Heart left ventricle (tissue), 16 donors: ENCODE results near the gene KANK3. TPM values are rescaled to one million over a fixed set of nuclear protein-coding genes. Genes with fewer than 3 reads are reported as not detected.
A peak's percentile ranks its signal among the peaks of the same experiment; 100 is the strongest.

Source experiments
- ATAC-seq, 4 donors: fragments of 200-7000 bp; cut with Tn5 transposase; one replicate each; pipeline ENCODE4 v1.9.1; 2020 to 2022; ENCODE audit warnings: moderate library complexity in 4 of 4, mild to moderate bottlenecking in 3 of 4, moderate number of reproducible peaks in 1 of 4
- DNase-seq, 5 donors: peaks; one replicate each; pipeline ENCODE4 v3.0.0-alpha.2; 2020
- H3K27ac ChIP-seq, 12 donors: fragments of 200-600 bp; sonication (generic) in 4 of 12; one replicate each; pipeline versions ENCODE4 v1.5.0 to v1.8.0; 2016 to 2022; ENCODE audit warnings: mild to moderate bottlenecking in 2 of 12
- H3K27me3 ChIP-seq, 9 donors: fragments of 200-600 bp; sonication (generic) in 2 of 9; one replicate each; pipeline versions ENCODE4 v1.5.1 to v1.8.0; 2016 to 2022; ENCODE audit warnings: mild to moderate bottlenecking in 3 of 9
- H3K36me3 ChIP-seq, 9 donors: fragments of 200-600 bp; sonication (generic) in 2 of 9; one replicate each; pipeline versions ENCODE4 v1.5.0 to v1.8.0; 2018 to 2022; ENCODE audit warnings: mild to moderate bottlenecking in 2 of 9
- H3K4me1 ChIP-seq, 12 donors: fragments of 200-600 bp; sonication (generic) in 4 of 12; one replicate each; pipeline versions ENCODE4 v1.5.0 to v1.8.0; 2016 to 2022; ENCODE audit warnings: mild to moderate bottlenecking in 3 of 12
- H3K4me3 ChIP-seq, 12 donors: fragments of 200-600 bp; sonication (generic) in 4 of 12; one replicate each; pipeline versions ENCODE4 v1.5.0 to v1.8.0; 2017 to 2022; ENCODE audit warnings: mild to moderate bottlenecking in 9 of 12, moderate library complexity in 4 of 12
- H3K9me3 ChIP-seq, 12 donors: fragments of 200-600 bp; sonication (generic) in 4 of 12; one replicate each; pipeline versions ENCODE4 v1.5.0 to v1.8.0; 2016 to 2022; ENCODE audit warnings: mild to moderate bottlenecking in 1 of 12
- POLR2A ChIP-seq, 2 donors: fragments of 450-650 bp; IDR thresholded peaks; one replicate each; pipeline ENCODE4 v1.6.1; 2017; ENCODE audit warnings: antibody characterized with exemption in 2 of 2, mild to moderate bottlenecking in 2 of 2, moderate library complexity in 2 of 2
- WGBS, 4 donors: extraction: QIAGEN DNeasy Blood & Tissue Kit in 2 of 4; methylation state at CpG; one replicate each; pipeline versions ENCODE4 v1.1.5 to v1.1.7; 2013 to 2018; 5-methylcytosine and 5-hydroxymethylcytosine counted together
- intact Hi-C, 10 donors: fragments of 100-400 bp; cut with DNase I; formaldehyde crosslinking; loops; one replicate each; pipeline versions ENCODE4 v1.11.1 to v1.14.2; 2022
- polyA plus RNA-seq, 2 donors: library from polyadenylated mRNA; stranded (reverse); fragments of 200-250 nt; gene quantifications; one replicate each; pipeline ENCODE4 v1.2.3, GENCODE V29; 2013
- total RNA-seq, 9 donors: library from RNA; depleted of rRNA in 2 of 9; stranded (reverse); fragments of >200 nt in 2 of 9; fragmentation: NEBNext Ultra II Directional in 3 of 9; extraction: Animal tissue kit (Norgen Biotek cat#: 25700) in 3 of 9; gene quantifications; one replicate each; pipeline versions ENCODE4 v1.1.0 to v1.2.4, GENCODE V29; 2016 to 2023
- TF ChIP-seq, protein P1 (sequence below), 12 donors: fragments of 200-600 bp; sonication (generic) in 4 of 12; IDR thresholded peaks; one replicate each; pipeline versions ENCODE4 v1.5.0 to v1.8.0; 2018 to 2022; ENCODE audit warnings: antibody characterized with exemption in 12 of 12, mild to moderate bottlenecking in 5 of 12
- donor health status: ischemic (EF 13 %, LVEDD 7.1; RV severe dilation, severe dysfunction).
- donor health status: healthy with polysubstance abuse.
- donor health status: DM: no; HTN: yes; CAD: no.
- donor health status: DM: no; HTN: no; CAD: no.
- donor health status: ischemic (EF 25% LVEDD 6.9; RV normal size, moderate dysfunction).
- donor health status: ischemic (EF 25% LVEDD 5.7; RV mildly dilated, moderate dysfunction).
- donor health status: healthy.
- donor health status: DM: yes; HTN: yes; CAD: no.
- donor health status: ischemic (EF 35%, LVEDD 5.7; RV mildly dilated, moderate dysfunction).
- donor health status: nonischemic (EF 11% LVEDD 7.7; RV severe dilation, severe dysfunction).
- donor health status: DM: yes; HTN: yes; CAD: no.
- donor health status: PGD.
- donor health status: ischemic (EF 29% LVEDD 5.4; RV normal size, mild dysfunction).
- donor health status: nonischemic (EF 23%, LVEDD 6.1; RV moderate dilation, normal function).

KANK3 gene
- total and polyA plus RNA-seq, 11 donors, result 12.3 to 33.6 (median 16.9) TPM

- ATAC-seq (peak in 1 of 4 donors; percentile 4), DNase-seq (no peak)
- 78 to 84% (median 82%) methylated on average over 26 to 28 of the region's 28 CpGs for WGBS, 4 donors
- peaks cover 0 to 60% (median 7%) of the 10 kb centered on the region in 9 donors for H3K36me3 ChIP-seq
- intact Hi-C loops, result no loop called here
- H3K27ac ChIP-seq, result peak overlapping the region in 6 of 12 donors; percentile 22 to 98 (median 47)
- H3K4me1 ChIP-seq, result peaks cover 6 to 47% (median 23%) of the 10 kb centered on the region in 12 donors
- no peaks in the 10 kb centered on the region for H3K9me3 ChIP-seq
- H3K27me3 ChIP-seq, result no peaks in the 10 kb centered on the region
- H3K4me3 ChIP-seq, result no peak overlapping the region
- TF ChIP-seq POLR2A (IDR thresholded peaks at IDR 0.05), result no peak
- TF ChIP-seq, protein P1, sequence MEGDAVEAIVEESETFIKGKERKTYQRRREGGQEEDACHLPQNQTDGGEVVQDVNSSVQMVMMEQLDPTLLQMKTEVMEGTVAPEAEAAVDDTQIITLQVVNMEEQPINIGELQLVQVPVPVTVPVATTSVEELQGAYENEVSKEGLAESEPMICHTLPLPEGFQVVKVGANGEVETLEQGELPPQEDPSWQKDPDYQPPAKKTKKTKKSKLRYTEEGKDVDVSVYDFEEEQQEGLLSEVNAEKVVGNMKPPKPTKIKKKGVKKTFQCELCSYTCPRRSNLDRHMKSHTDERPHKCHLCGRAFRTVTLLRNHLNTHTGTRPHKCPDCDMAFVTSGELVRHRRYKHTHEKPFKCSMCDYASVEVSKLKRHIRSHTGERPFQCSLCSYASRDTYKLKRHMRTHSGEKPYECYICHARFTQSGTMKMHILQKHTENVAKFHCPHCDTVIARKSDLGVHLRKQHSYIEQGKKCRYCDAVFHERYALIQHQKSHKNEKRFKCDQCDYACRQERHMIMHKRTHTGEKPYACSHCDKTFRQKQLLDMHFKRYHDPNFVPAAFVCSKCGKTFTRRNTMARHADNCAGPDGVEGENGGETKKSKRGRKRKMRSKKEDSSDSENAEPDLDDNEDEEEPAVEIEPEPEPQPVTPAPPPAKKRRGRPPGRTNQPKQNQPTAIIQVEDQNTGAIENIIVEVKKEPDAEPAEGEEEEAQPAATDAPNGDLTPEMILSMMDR (IDR thresholded peaks at IDR 0.05), result no peak
Observed at GRCh38 chr19:8371011-8371804, 28.1 kb upstream of the KANK3 start.

DNA sequence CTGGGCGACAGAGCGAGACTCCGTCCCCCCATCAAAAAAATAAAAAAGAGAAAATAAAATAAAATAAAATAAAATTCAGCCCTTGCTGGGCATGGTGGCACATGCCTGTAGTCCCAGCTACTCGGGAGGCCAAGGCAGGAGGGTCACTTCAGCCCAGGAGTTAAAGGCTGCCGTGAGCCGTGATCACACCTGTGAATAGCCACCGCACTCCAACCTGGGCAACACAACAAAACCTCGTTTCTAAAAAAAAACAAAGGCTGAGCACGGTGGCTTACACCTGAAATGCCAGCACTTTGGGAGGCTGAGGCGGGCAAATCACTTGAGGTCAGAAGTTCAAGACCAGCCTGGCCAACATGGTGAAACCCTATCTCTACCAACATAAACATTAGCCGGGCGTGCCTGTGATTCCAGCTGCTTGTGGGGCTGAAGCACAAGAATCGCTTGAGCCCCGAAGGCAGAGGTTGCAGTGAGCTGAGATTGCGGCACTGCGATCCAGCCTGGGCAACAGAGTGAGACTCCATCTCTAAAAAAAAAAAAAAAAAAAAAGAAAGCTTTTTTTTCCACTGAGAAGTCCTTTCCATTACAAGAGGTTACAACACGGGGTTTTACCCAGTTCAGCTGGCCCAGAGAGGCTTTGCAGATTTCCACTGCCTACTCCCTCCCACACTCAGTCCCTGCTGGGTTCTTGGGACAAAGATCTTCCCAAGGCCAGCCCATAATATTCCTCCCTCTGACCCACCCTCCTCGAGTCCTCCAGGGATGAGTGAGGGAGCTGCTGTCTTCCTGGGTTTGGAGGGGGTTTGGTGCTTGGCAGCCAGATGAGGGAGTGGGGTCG lies 27.3 kb upstream of the KANK3 start:
- peak in 2 of 4 donors; percentile 43 to 48 for ATAC-seq

DNA sequence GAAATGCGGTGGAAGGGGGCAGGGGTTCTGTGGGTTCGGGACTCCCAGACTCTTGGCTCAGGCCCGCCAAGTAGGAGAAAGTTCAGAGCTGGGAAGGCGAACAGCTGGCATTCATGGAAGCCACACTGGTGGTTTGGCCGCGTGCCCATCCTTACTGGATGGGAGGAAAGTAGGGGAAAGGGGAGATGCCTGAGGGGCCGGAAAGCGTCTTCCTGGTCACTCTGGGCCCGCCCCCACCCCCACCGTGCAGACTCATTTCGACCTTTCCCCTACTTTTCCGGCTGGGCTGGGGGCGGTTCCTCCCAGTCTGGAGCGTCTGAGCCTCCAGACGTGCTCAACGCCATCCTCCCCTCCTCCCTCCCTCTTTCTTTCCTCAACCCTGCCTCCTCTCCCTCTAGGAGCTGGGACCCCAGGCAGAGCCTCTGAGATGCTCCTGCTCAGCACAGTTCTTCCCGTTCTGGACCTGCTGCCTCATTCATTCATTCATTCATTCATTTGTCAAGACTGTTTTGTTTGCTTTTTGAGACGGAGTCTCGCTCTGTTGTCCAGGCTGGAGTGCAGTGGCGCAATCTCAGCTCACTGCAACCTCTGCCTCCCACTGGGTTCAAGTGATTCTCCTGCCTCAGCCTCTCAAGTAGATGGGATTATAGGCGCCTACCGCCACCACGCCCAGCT lies 24.4 kb upstream of the KANK3 start:
- no peaks in the 10 kb centered on the region for H3K9me3 ChIP-seq
- intact Hi-C loops, result loop anchor here in 2 of 10 donors (1.0 to 2.0 kb wide), 2 partner anchors 21 to 23 kb away; partner anchors contain the start of gene RAB11B (in 1 of the 2)
- peaks cover 13 to 75% (median 47%) of the 10 kb centered on the region in 12 donors for H3K4me1 ChIP-seq
- H3K27ac ChIP-seq, result peak overlapping the region in 11 of 12 donors; percentile 31 to 98 (median 67)
- WGBS, 4 donors, result 22 to 24% (median 23%) methylated on average over 19 to 23 of the region's 23 CpGs
- peak; percentile 88 to 97 (median 95) for DNase-seq
- peak; percentile 61 to 86 (median 76) for ATAC-seq
- H3K4me3 ChIP-seq, result peak overlapping the region in 9 of 12 donors; percentile 1 to 81 (median 27)
- H3K36me3 ChIP-seq, result peaks cover 0 to 34% (median 0%) of the 10 kb centered on the region in 9 donors
- TF ChIP-seq, protein P1 (IDR thresholded peaks at IDR 0.05), result no peak
- no peak for TF ChIP-seq POLR2A (IDR thresholded peaks at IDR 0.05)
- H3K27me3 ChIP-seq, result peaks cover 0 to 9% (median 0%) of the 10 kb centered on the region in 9 donors

More for the DNA sequence above, 27.3 kb upstream of the KANK3 start:
- Histone ChIP-seq H3K4me1 (peaks cover 6 to 56% (median 23%) of the 10 kb centered on the region in 12 donors), H3K4me3 (no peak overlapping the region), H3K27ac (peak overlapping the region in 6 of 12 donors; percentile 22 to 98 (median 47)), H3K9me3 (no peaks in the 10 kb centered on the region), H3K36me3 (peaks cover 0 to 55% (median 7%) of the 10 kb centered on the region in 9 donors), H3K27me3 (no peaks in the 10 kb centered on the region)
- DNase-seq, result peak in 1 of 5 donors; percentile 31
- intact Hi-C loops, result no loop called here
- TF ChIP-seq POLR2A (IDR thresholded peaks at IDR 0.05), result no peak
- TF ChIP-seq, protein P1 (IDR thresholded peaks at IDR 0.05), result no peak
- 81 to 88% (median 86%) methylated on average over 19 of the region's 19 CpGs for WGBS, 4 donors
